ENCODE data around the gene CBLB. TPM values are rescaled to one million over a fixed set of nuclear protein-coding genes. Genes with fewer than 3 reads are reported as not detected.
"Not testable (repeated sequence)": the region's sequence is repeated elsewhere in the genome, so short reads cannot be mapped to it uniquely, and the experiment has no call there.

CBLB gene
- polyA plus RNA-seq, 4 donors = 8.8 to 29.8 (median 12.9) TPM

DNA sequence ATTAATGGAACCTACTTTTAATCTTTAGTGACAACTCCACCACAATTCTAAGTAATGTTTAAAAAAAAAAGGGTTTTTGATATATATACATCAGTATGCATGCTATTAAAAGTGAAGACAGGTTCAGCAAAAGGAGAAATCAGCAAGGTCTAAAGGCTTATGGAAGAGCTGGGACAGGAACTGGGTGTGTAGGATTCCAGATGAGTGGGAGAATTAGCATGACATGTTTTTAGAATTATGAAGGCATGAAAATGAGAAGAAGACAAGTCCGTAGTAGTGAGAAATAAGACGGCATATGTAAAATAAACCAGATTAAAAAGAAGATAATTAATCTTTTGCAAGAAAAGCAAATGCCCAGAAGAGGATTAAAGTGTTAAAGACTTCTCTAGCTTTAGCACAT is 52.0 kb downstream of the CBLB start:
- 89 to 93% (median 89%) methylated on average over 2 of the region's 2 CpGs for WGBS, 3 donors
- H3K27ac ChIP-seq (ENCODE audit: low read depth in 1 of 3, low read length in 2 of 3) = no peak overlapping the region
- peaks cover 0 to 7% (median 7%) of the 10 kb centered on the region in 3 donors for H3K4me1 ChIP-seq (ENCODE audit: control insufficient read depth in 3 of 3, insufficient read depth in 2 of 3, low read depth in 1 of 3, low read length in 2 of 3)
- no peak overlapping the region for H3K4me3 ChIP-seq (ENCODE audit: low read depth in 1 of 3, low read length in 3 of 3)
- no peaks in the 10 kb centered on the region for H3K27me3 ChIP-seq (ENCODE audit: control insufficient read depth in 3 of 3, insufficient read depth in 3 of 3, low read length in 3 of 3)
- no peak for DNase-seq
- no peaks in the 10 kb centered on the region for H3K9me3 ChIP-seq (ENCODE audit: control insufficient read depth in 2 of 2, insufficient read depth in 1 of 2, low read depth in 1 of 2, low read length in 1 of 2)
- FAIRE-seq = no peak
- peaks cover 0 to 3% (median 0%) of the 10 kb centered on the region in 3 donors for H3K36me3 ChIP-seq (ENCODE audit: control insufficient read depth in 3 of 3, insufficient read depth in 2 of 3, low read depth in 1 of 3, low read length in 3 of 3)

DNA sequence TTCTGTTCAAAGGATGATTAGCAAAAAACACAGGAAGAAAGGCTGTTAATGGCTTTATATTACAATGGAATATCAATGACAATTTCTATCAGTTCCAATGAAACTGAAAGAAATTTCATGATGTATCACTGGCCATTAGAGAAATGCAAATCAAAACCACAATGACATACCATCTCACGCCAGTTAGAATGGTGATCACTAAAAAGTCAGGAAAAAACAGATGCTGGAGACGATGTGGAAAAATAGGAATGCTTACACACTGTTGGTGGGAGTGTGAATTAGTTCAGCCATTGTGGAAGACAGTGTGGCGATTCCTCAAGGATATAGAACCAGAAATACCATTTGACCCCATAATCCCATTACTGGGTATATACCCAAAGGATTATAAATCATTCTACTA is 53.5 kb downstream of the CBLB start:
- not testable (repeated sequence) for H3K4me1 ChIP-seq (ENCODE audit: control insufficient read depth in 3 of 3, insufficient read depth in 2 of 3, low read depth in 1 of 3, low read length in 2 of 3); H3K36me3 ChIP-seq (ENCODE audit: control insufficient read depth in 3 of 3, insufficient read depth in 2 of 3, low read depth in 1 of 3, low read length in 3 of 3); H3K27me3 ChIP-seq (ENCODE audit: control insufficient read depth in 3 of 3, insufficient read depth in 3 of 3, low read length in 3 of 3); H3K4me3 ChIP-seq (ENCODE audit: low read depth in 1 of 3, low read length in 3 of 3); FAIRE-seq; DNase-seq; H3K27ac ChIP-seq (ENCODE audit: low read depth in 1 of 3, low read length in 2 of 3); H3K9me3 ChIP-seq (ENCODE audit: control insufficient read depth in 2 of 2, insufficient read depth in 1 of 2, low read depth in 1 of 2, low read length in 1 of 2)
- WGBS, 3 donors = 87 to 98% (median 95%) methylated on average over 3 of the region's 3 CpGs

DNA sequence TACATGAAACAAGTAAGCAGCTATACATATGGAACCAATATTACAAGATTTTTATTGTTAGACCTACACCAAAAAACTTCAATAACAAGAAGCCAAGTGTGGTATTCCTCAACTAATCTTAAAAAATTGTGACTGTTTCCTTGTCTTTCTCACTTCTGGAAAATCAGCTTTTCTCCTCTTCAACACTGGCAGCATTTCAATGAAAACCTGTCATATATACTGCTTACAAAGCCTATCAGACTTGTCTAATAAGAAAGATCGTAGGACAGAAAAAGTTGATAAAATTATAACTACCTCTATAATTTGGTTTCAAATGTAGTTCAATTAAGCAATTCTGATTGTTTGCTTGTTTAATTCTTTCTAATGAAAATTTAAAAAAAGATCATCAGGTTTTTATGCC is 55.1 kb downstream of the CBLB start:
- FAIRE-seq = no peak
- no peak for DNase-seq
- H3K36me3 ChIP-seq (ENCODE audit: control insufficient read depth in 3 of 3, insufficient read depth in 2 of 3, low read depth in 1 of 3, low read length in 3 of 3) = no peaks in the 10 kb centered on the region
- H3K4me1 ChIP-seq (ENCODE audit: control insufficient read depth in 3 of 3, insufficient read depth in 2 of 3, low read depth in 1 of 3, low read length in 2 of 3) = peaks cover 0 to 12% (median 8%) of the 10 kb centered on the region in 3 donors
- no peaks in the 10 kb centered on the region for H3K27me3 ChIP-seq (ENCODE audit: control insufficient read depth in 3 of 3, insufficient read depth in 3 of 3, low read length in 3 of 3)
- H3K9me3 ChIP-seq (ENCODE audit: control insufficient read depth in 2 of 2, insufficient read depth in 1 of 2, low read depth in 1 of 2, low read length in 1 of 2) = no peaks in the 10 kb centered on the region
- no peak overlapping the region for H3K4me3 ChIP-seq (ENCODE audit: low read depth in 1 of 3, low read length in 3 of 3)
- 41 to 78% (median 55%) methylated on average over 1 of the region's 1 CpG for WGBS, 3 donors
- H3K27ac ChIP-seq (ENCODE audit: low read depth in 1 of 3, low read length in 2 of 3) = no peak overlapping the region

DNA sequence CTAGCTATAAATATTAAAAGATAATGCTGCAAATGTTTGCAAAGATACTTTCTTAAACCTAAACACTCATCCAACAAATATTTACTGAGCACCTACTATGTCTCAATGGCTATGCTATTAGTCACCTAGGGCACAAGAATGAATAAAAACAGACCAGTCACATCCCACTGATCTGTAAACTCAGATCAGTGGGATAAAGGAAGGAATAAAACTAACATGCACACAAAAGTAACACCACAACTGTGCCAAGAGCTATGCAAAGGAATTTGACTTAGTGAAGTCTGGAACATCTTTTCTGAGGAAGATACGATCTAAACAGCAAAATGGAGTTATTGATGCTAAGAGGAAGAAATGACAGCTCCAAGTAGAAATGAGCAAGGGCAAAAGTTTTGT is 56.6 kb downstream of the CBLB start:
- peaks cover 0 to 13% (median 8%) of the 10 kb centered on the region in 3 donors for H3K4me1 ChIP-seq (ENCODE audit: control insufficient read depth in 3 of 3, insufficient read depth in 2 of 3, low read depth in 1 of 3, low read length in 2 of 3)
- H3K4me3 ChIP-seq (ENCODE audit: low read depth in 1 of 3, low read length in 3 of 3) = no peak overlapping the region
- H3K9me3 ChIP-seq (ENCODE audit: control insufficient read depth in 2 of 2, insufficient read depth in 1 of 2, low read depth in 1 of 2, low read length in 1 of 2) = no peaks in the 10 kb centered on the region
- DNase-seq (no peak), FAIRE-seq (no peak)
- no peaks in the 10 kb centered on the region for H3K27me3 ChIP-seq (ENCODE audit: control insufficient read depth in 3 of 3, insufficient read depth in 3 of 3, low read length in 3 of 3)
- H3K27ac ChIP-seq (ENCODE audit: low read depth in 1 of 3, low read length in 2 of 3) = no peak overlapping the region
- H3K36me3 ChIP-seq (ENCODE audit: control insufficient read depth in 3 of 3, insufficient read depth in 2 of 3, low read depth in 1 of 3, low read length in 3 of 3) = no peaks in the 10 kb centered on the region
- WGBS, 3 donors = 74 to 82% (median 74%) methylated on average over 1 of the region's 1 CpG

DNA sequence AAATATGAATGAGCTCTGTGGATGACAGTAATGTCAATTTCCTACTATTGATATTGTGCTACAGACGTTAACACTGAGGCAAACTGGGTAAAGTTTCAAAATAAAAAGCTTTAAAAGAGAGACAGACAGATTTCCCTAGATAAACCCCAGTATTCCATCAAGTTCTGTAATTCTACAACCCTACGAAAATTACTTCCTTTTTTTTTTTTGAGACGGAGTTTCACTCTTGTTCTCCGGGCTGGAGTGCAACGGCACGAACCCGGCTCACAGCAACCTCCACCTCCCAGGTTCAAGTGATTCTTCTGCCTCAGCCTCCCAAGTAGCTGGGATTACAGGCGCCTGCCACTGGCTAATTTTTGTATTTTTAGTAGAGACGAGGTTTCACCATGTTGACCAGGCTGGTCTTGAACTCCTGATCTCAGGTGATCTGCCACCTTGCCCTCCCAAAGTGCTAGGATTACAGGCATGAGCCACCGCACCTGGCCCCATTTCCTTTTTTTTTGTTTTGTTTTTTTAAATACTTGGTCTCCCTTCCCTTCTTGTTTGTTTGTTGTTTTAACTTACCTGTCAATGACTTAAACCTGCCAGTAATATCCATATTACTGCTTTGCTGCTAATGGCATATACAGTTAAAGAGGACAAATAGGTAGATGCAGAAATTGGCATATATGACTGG is 57.2 kb downstream of the CBLB start:
- H3K27ac ChIP-seq (ENCODE audit: low read depth in 1 of 3, low read length in 2 of 3) = no peak overlapping the region
- no peaks in the 10 kb centered on the region for H3K27me3 ChIP-seq (ENCODE audit: control insufficient read depth in 3 of 3, insufficient read depth in 3 of 3, low read length in 3 of 3)
- no peaks in the 10 kb centered on the region for H3K9me3 ChIP-seq (ENCODE audit: control insufficient read depth in 2 of 2, insufficient read depth in 1 of 2, low read depth in 1 of 2, low read length in 1 of 2)
- no peak for FAIRE-seq
- H3K4me1 ChIP-seq (ENCODE audit: control insufficient read depth in 3 of 3, insufficient read depth in 2 of 3, low read depth in 1 of 3, low read length in 2 of 3) = peaks cover 0 to 15% (median 8%) of the 10 kb centered on the region in 3 donors
- H3K4me3 ChIP-seq (ENCODE audit: low read depth in 1 of 3, low read length in 3 of 3) = no peak overlapping the region
- no peaks in the 10 kb centered on the region for H3K36me3 ChIP-seq (ENCODE audit: control insufficient read depth in 3 of 3, insufficient read depth in 2 of 3, low read depth in 1 of 3, low read length in 3 of 3)
- 64 to 69% (median 64%) methylated on average over 10 of the region's 10 CpGs for WGBS, 3 donors
- no peak for DNase-seq

DNA sequence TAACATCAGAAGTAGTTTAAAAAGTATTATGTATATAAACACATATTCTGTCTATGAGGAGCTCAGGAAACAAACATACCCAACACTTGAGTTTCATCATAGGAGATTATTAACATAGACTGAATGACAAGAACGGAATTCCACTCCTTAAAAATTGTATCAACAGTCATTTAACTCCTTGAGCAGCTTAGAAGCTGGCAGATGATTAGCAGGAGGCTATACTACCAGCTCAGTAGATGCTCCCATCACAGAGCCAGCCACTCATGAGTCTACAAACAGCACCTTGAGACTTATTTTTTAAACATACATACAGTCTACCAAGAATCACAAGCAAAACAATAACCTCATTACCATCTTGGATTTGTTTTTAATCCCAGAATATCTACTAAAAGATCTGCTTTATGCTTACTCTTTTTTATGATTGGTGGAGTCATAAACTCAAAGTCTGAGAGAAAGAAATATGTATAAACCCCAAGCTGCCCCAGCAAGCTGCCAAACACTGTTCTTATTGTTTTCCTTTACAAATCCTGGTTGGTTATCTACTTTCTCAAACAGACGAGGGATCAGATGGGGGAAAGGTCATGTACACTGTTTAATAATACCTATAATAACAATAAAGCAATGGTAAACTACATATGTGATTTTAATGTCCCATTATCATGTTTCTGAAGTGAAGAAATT is 59.5 kb downstream of the CBLB start:
- Histone ChIP-seq H3K27ac (ENCODE audit: low read depth in 1 of 3, low read length in 2 of 3) (peak overlapping the region in 2 of 3 donors; percentile 14 to 70), H3K4me1 (ENCODE audit: control insufficient read depth in 3 of 3, insufficient read depth in 2 of 3, low read depth in 1 of 3, low read length in 2 of 3) (peaks cover 0 to 18% (median 8%) of the 10 kb centered on the region in 3 donors), H3K4me3 (ENCODE audit: low read depth in 1 of 3, low read length in 3 of 3) (no peak overlapping the region), H3K9me3 (ENCODE audit: control insufficient read depth in 2 of 2, insufficient read depth in 1 of 2, low read depth in 1 of 2, low read length in 1 of 2) (no peaks in the 10 kb centered on the region), H3K36me3 (ENCODE audit: control insufficient read depth in 3 of 3, insufficient read depth in 2 of 3, low read depth in 1 of 3, low read length in 3 of 3) (no peaks in the 10 kb centered on the region), H3K27me3 (ENCODE audit: control insufficient read depth in 3 of 3, insufficient read depth in 3 of 3, low read length in 3 of 3) (no peaks in the 10 kb centered on the region)
- peak; percentile 61 to 70 for DNase-seq
- FAIRE-seq = peak; percentile 51
- 15 to 40% (median 22%) methylated on average over 2 of the region's 2 CpGs for WGBS, 3 donors

DNA sequence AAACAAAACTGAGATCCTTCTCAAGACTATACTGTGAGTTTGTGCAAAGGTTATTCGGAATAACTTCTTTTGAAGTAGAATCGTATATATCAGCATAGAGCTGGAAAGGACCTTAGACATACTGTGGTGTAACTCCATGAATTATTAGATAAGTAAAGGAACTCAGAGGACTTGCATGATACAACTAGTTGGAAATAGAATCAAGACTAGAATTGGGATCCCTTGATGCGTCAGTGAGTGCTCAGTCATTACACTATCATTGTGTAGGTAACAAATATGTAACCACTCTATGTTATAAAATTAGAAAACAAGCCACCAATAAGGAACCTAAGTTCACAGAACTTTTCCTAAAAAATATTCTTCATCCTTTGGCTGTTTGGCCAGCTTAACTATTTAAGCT is 61.1 kb downstream of the CBLB start:
- no peak overlapping the region for H3K27ac ChIP-seq (ENCODE audit: low read depth in 1 of 3, low read length in 2 of 3)
- WGBS, 3 donors = 85 to 90% (median 89%) methylated on average over 3 of the region's 3 CpGs
- peaks cover 0 to 2% (median 2%) of the 10 kb centered on the region in 3 donors for H3K36me3 ChIP-seq (ENCODE audit: control insufficient read depth in 3 of 3, insufficient read depth in 2 of 3, low read depth in 1 of 3, low read length in 3 of 3)
- no peak overlapping the region for H3K4me3 ChIP-seq (ENCODE audit: low read depth in 1 of 3, low read length in 3 of 3)
- H3K4me1 ChIP-seq (ENCODE audit: control insufficient read depth in 3 of 3, insufficient read depth in 2 of 3, low read depth in 1 of 3, low read length in 2 of 3) = peaks cover 0 to 15% (median 8%) of the 10 kb centered on the region in 3 donors
- no peak for DNase-seq
- FAIRE-seq = peak; percentile 59
- H3K27me3 ChIP-seq (ENCODE audit: control insufficient read depth in 3 of 3, insufficient read depth in 3 of 3, low read length in 3 of 3) = no peaks in the 10 kb centered on the region
- no peaks in the 10 kb centered on the region for H3K9me3 ChIP-seq (ENCODE audit: control insufficient read depth in 2 of 2, insufficient read depth in 1 of 2, low read depth in 1 of 2, low read length in 1 of 2)

DNA sequence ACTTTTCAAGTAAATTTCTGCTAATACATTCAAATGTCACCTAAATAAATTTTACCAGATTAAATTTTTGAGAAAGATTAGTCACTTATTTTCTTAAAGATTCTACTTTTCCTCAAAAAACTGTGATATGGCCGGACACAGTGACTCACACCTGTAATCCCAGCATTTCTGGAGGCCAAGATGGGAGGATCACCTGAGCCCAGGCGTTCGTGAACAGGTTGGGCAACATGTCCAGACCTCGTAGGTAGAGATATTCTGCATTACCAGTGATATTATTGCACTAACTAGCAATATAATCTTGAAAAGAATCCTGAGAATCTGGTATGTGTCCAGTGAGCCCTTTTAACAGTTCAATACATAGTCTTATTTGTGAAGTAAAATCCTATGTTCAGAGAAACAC is 61.7 kb downstream of the CBLB start:
- Histone ChIP-seq H3K27ac (ENCODE audit: low read depth in 1 of 3, low read length in 2 of 3) (no peak overlapping the region), H3K4me1 (ENCODE audit: control insufficient read depth in 3 of 3, insufficient read depth in 2 of 3, low read depth in 1 of 3, low read length in 2 of 3) (peaks cover 0 to 15% (median 4%) of the 10 kb centered on the region in 3 donors), H3K27me3 (ENCODE audit: control insufficient read depth in 3 of 3, insufficient read depth in 3 of 3, low read length in 3 of 3) (no peaks in the 10 kb centered on the region), H3K9me3 (ENCODE audit: control insufficient read depth in 2 of 2, insufficient read depth in 1 of 2, low read depth in 1 of 2, low read length in 1 of 2) (no peaks in the 10 kb centered on the region), H3K4me3 (ENCODE audit: low read depth in 1 of 3, low read length in 3 of 3) (no peak overlapping the region), H3K36me3 (ENCODE audit: control insufficient read depth in 3 of 3, insufficient read depth in 2 of 3, low read depth in 1 of 3, low read length in 3 of 3) (peaks cover 0 to 2% (median 2%) of the 10 kb centered on the region in 3 donors)
- FAIRE-seq = no peak
- DNase-seq = no peak
- 90 to 92% (median 92%) methylated on average over 4 of the region's 4 CpGs for WGBS, 3 donors

Measured in small intestine (tissue), 7 donors.